GM19397 (cell line): Measurements from ENCODE around the gene FBXW7.
A peak's percentile ranks its signal among the peaks of the same experiment; 100 is the strongest.

Source experiments
- ATAC-seq: cut with Tn5 transposase; IDR thresholded peaks from one replicate; pipeline ENCODE4 v1.9.1; 2021; ENCODE audit warnings: mild to moderate bottlenecking, moderate library complexity; ENCODE audit not compliant: unreplicated experiment

Gene FBXW7

GRCh38 chr4:152535903-152536544 is at the start of gene FBXW7:
TSS of gene FBXW7 (minus strand) at chr4:152536092. CDS start at chr4:152411803, 124,289 bp downstream.
- peak; percentile 83 for ATAC-seq

- ATAC-seq: no peak
Observed at GRCh38 chr4:152585023-152585441, 49.1 kb upstream of the FBXW7 start.

GRCh38 chr4:152581536-152582160 is 45.8 kb upstream of the FBXW7 start:
- no peak for ATAC-seq

GRCh38 chr4:152579916-152580315 is 44.0 kb upstream of the FBXW7 start:
- ATAC-seq: no peak

GRCh38 chr4:152579107-152579764 is 43.3 kb upstream of the FBXW7 start:
- no peak for ATAC-seq

GRCh38 chr4:152578670-152579069 is 42.8 kb upstream of the FBXW7 start:
- ATAC-seq: no peak

GRCh38 chr4:152577708-152578396 is 42.0 kb upstream of the FBXW7 start:
- ATAC-seq: no peak

- no peak for ATAC-seq
Observed at GRCh38 chr4:152575533-152575932, 39.6 kb upstream of the FBXW7 start.

GRCh38 chr4:152573861-152574260 is 38.0 kb upstream of the FBXW7 start:
- no peak for ATAC-seq

GRCh38 chr4:152572417-152573086 is 36.7 kb upstream of the FBXW7 start:
- ATAC-seq: no peak

GRCh38 chr4:152571770-152572169 is 35.9 kb upstream of the FBXW7 start:
- ATAC-seq: no peak

- ATAC-seq: no peak
Observed at GRCh38 chr4:152571296-152571695, 35.4 kb upstream of the FBXW7 start.

GRCh38 chr4:152565333-152565732 is 29.4 kb upstream of the FBXW7 start:
- ATAC-seq: no peak

GRCh38 chr4:152564336-152564735 is 28.4 kb upstream of the FBXW7 start:
- no peak for ATAC-seq

GRCh38 chr4:152563209-152563608 is 27.3 kb upstream of the FBXW7 start:
- ATAC-seq: no peak

- no peak for ATAC-seq
Observed at GRCh38 chr4:152559641-152560040, 23.7 kb upstream of the FBXW7 start.

- ATAC-seq: no peak
Observed at GRCh38 chr4:152558396-152558795, 22.5 kb upstream of the FBXW7 start.

- ATAC-seq: no peak
Observed at GRCh38 chr4:152556834-152557233, 20.9 kb upstream of the FBXW7 start.

- no peak for ATAC-seq
Observed at GRCh38 chr4:152556283-152556682, 20.4 kb upstream of the FBXW7 start.

GRCh38 chr4:152554742-152555141 is 18.9 kb upstream of the FBXW7 start:
- ATAC-seq: no peak

GRCh38 chr4:152550687-152551086 is 14.8 kb upstream of the FBXW7 start:
- peak; percentile 35 for ATAC-seq
